Activated gamma-delta T cell treated with anti-CD3 and anti-CD28 coated beads, Interleukin-2, amount 50 U/mL, for 16 hours (primary cell): Measurements from ENCODE around the gene CLSTN1.

Experiments used
- DNase-seq: peaks from one replicate; pipeline ENCODE4 v3.0.0-alpha.2; 2020; ENCODE audit warnings: low read depth

CLSTN1 gene

DNA sequence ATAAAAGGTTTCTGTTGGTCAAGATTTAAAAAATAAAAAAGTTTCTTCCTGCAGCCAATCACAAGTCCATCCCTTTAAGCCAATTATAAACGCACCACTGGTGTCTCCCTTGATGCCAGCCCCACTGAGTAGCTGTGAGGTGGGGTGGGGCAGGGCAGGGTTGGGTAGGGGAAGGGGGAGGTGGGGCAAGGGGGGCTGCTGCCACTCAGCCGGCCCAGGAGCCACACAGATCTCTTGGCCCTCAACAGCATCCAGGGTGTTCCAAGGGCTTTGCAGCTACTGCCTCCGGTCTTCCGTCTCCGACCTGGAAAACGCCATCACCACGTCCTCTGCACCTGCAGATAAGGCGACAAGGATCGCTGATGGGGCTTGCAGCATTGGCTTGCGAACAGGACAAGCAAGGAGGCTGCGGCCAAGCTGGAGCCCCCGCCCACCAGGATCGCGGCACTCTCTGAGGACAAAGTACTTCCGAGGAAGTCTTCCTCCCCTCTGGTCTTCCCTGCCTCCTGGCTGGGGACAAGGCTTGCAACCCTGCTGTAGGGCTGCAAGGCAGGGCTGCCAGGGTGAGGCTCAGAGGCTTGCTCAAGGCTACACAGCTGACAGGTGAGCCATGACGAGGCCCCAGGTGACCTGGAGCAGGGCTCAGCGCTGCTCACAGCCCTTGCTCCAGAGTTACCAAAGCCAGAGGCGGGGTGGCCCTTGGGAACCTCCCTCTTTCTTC is 26.8 kb upstream of the CLSTN1 start:
- DNase-seq: no peak

DNA sequence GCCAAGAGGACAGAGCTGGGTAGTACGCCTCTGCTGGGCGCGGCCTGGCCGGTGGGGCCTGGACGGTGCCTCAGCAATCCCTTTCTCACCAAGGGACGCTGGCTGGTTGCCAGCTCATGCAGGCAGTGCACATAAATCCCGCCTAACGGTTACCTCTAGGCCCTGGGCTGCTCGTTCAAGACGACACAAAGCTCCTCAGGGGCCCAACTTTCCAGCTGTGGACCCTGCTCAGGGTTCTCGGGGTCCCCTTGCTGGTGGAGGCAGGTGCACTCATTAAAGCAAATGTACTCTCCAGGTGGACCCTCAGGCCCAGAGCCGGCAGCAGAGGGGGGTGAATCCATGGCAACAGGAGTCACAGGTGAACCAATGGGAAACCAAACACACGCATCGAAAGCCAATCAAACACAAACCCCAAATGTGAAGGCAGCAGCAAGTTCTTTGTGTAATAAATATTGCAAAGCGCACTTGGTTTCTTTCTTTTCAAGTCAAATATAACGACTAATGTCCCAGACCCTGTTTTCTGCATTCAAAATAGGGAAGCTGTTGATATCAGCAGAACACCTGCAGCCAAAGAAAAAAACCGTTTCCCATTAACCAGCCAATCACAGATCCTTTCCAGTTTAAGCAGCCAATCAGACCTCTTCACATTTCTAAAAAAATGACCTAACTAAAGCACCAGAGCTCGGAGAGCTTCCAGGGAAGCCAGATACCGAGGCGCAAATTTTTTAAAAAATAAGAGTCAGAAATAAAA is 26.1 kb upstream of the CLSTN1 start:
- no peak for DNase-seq

DNA sequence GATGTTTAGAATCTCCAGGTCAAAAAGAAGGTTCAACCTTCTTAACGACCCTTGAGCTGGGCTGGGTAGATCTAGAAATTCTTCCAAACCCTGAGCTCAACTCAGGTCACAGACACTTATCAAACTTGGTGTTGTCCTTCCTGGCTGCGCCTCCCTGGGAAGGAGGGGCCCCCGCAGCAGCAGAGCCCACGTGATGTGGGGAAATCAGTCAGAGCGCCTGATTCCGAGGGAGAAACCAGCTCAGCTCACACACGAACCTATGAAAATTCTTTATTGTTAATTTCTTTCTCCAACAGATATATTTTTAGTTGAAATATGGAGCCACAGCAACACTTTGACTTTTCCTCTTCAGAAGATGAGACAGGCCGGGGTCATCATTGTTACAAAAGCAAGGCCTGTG is 24.3 kb upstream of the CLSTN1 start:
- DNase-seq: no peak

DNA sequence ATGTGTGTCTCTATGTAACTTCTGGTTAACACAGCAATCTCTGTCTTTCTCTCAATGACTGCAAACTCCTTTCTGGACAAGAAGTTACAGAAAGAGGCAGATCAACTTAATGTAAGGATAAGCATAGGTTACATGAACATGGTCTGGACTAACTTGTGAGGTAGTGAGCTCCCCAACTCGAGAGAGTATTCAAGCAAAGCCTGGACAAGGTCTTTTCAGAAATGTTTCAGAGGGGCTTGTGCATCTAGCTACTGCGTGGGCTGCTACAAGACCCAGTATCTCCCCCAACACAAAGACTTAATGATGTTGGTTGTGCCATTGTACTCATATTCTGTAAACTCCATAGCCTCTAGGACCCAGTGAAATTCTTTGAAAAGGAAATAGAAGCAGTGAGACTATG is 23.5 kb upstream of the CLSTN1 start:
- DNase-seq: no peak

DNA sequence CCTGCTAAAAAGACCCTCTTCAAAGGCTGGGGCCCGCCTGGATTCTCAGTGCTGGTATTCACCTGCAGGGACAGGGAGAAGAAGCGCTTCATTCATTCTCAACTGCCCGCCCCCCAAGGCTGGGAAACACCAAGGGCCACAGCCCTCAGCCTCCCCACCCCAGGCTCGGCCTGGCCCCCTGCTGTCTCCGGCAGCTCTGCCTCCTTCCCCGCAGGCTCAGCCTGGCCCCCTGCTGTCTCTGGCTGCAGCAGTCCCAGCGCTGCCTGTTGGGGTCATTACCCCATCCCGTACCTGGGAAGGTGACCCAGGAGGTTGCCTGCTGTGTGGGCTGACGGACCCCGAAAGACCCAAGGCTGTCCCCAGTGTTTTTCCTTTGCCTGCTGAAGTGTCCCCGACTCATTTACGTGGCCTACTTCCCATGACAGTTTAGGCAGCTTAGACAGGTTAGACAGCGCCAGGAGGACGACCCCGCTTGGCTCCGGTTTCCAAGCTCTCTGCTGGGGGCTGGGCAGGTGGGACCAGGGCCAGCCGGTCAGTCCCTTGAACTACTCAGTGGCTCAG is 22.9 kb upstream of the CLSTN1 start:
- DNase-seq: no peak

DNA sequence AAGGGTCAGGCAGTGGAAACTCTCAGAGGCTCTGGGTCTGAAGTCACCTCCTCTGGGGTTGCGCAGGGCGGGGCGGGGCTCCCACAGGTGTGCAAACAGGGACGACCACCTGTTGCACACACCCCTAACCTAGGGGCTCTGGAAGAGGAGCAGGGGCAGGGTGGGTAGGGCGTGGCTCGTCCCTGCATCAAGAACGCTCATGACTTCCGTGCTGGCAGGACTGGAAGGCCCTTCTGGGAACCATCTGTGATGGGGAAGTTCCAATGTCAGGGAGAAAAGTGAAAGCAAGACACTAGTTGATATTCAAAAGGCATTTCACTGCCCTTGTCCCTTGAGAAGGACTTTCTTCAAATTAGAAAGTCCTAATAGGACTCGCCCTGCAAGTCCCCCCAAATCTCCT is 22.1 kb upstream of the CLSTN1 start:
- DNase-seq: no peak

DNA sequence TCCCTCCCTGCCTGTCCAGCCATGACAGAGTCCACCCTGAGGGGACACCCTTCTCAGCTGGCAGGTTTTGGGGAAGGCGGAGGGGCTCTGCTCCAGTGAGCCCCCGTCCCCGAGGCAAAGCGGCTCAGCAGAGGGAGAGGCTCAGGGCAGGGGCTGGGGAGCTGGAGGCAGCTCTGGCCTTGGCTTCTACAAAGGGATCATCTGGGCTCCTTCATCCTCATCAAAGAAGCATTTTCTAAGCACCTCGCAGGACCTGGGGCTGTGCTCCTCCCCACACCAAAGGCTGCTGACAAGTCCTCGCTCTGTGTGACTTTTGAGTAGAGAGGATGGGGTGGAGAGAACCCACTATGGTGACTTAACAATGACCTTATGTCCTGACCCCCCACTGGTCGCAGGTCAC is 21.0 kb upstream of the CLSTN1 start:
- no peak for DNase-seq

DNA sequence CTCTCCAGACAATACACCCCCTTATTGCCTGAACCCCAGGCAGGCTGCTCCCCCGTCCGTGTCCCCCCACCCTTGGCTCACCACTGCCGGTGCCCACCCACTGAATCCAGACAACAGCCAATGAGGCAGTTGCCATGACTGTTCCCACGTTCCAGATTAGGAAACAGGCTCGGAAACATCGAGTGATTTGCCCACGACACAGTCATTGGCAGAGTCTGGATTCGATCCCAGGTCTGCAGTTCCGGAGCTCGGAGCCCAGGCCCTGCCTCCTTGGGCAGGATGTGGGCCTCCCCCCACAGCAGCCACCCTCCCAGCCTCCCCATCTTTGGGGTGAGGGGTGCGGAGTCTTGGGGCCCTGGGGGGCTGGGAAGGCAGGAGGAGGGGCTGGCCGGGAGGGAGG is 20.3 kb upstream of the CLSTN1 start:
- no peak for DNase-seq

DNA sequence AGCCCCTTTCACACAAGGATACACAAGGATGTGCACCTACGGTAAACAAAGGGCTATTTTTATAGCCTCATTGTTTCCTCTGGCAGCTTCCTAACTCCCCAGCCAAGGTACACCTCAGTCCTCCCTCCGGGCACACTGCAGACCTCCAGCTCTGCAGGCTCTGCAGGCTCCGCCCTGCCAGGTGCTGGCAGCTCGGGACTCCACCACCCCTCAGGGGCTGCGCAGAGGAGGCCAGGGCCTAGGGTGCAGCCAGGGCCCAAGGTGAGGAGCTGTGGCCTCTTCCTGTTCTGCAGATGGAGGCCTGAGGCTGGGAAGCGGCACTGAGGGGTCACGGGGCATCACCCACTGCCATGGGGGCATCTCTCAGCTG is 19.8 kb upstream of the CLSTN1 start:
- DNase-seq: no peak

DNA sequence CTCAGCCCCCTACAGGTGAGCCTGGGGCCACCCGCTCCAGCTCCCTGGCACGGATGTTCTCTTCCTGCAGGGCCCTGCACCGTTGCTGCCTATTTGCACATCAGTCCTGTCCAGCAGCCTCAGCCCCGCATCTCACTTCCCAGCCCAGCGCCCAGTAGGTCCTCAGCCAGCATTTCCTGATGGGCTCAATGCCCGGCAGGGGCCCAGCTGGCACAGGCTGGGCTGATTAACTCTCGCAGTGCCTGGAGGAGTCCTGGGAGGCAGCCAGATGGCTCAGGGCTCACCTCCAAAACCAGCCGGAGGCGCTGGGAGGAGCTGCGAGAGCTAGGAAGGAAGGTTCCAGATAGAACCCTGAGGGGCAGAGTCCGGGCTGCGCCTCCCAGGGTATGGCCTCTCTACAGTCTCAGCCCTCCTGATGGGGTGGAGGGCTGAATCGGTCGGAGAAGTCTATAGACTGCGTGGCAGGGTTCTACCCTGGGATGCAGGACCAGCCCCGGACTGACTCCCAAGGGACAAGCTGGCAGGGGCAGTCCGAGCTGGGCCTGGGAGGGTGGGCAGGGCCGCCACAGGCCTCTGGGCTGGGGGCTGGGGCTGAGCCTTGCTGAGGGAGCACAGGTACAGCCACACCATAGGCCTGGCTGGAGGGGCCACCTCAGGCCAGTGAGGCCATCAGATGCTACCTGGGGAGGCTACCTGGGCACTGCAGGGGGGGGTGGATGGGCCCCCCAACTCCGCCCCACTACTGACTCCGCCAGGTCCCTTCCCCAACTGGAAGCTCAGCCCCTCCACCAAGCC is 19.2 kb upstream of the CLSTN1 start:
- no peak for DNase-seq

DNA sequence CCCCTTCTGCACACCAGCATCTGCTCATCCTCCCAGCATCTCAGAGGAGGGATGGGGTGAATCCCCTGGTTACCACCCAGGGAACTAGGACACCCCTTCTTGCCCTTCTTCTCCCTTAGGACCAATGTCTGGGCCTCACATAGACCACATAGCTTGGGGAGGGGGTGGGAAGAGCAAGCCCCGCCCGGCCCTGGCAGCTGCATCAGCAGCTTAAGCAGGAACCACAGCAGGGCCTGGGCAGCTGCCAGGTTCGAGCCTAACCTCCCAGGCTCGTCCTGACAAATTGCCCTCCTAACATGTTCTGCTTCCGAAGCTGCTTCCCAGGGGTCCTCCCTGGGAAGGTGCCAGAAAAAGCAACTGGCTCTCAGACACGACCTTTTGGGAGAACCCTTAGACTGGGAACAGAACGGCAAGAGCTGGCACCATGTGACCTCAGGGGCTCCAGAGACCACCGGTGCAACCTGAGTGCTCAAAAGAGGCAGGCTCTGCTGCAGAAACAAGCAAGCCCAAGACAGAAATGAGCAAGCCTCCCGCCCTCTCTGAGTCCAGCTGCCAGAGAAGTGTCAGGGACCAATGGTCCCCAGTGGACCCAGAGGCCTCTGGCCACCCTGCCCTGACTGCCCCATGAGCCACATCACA is 18.4 kb upstream of the CLSTN1 start:
- DNase-seq: no peak

DNA sequence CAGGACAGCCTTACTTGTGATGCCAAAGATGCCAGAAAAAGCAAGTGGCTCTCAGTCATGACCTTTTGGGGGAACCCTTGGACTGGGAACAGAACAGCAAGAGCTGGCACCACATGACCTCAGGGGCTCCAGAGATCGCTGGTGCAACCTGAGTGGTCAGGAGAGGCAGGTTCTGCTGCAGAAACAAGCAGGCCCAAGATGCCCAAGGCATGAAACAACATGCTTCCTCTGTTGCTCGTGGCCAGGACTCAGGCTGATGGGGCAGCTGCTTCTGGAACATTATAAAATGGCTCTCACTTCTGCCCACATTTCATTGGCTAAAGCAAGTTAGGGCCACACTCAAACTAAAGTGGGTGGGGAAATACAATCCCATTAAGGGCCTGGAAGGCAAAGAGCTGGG is 17.7 kb upstream of the CLSTN1 start:
- no peak for DNase-seq

DNA sequence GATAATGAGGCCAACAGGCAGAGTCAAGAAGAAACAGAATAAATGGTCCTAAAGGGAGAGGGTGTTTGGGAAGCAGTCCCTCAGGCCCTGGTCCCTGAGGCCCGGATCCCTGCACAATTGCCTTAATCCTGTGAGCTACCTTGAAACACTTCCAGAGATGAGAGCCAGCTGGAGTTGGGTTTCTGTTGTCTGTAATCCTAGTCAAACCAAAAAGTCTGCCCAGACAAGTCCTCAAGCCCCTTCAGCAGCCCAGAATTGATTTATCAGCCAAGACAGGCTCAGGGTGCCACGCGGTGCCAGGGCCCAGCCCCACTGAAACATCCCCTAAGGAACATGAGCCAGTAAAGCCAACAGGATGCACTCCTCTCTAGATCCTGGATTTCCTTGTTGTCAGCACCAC is 16.4 kb upstream of the CLSTN1 start:
- DNase-seq: no peak

DNA sequence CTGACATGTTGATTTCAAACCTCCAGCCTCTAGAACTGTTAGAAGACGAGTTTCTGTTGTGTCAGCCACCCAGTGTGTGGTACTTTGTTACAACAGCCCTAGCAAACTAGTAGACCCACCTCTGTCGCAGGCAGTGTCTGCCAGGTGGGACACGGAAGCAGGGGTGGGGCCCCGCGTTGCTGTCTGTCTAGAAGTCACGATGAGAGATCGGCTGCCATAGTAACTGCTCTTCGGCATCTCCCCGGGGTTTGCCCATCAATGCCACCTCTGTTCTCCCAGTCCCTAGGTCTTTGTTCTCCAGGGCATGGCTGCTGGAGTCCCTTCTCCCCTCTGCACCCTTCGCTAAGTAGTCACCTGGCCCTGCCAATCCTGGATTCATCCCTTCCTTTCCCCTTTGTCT is 15.2 kb upstream of the CLSTN1 start:
- no peak for DNase-seq

DNA sequence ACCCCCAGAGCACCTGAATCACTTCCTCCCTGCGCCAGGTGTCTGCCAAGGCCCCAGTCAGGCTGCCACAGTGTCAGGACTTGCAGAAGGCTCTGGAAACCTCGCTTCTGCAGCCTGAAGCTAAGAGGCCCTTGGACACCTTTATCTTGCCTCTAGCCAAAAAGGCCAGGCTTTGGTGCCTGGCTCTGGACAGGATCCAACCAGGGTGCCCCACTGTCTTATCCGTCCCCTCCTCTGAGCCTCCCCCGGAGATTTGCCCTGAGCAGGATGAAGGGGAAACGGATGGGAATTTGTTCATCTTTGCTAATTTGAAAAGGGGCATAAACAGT is 12.8 kb upstream of the CLSTN1 start:
- no peak for DNase-seq

DNA sequence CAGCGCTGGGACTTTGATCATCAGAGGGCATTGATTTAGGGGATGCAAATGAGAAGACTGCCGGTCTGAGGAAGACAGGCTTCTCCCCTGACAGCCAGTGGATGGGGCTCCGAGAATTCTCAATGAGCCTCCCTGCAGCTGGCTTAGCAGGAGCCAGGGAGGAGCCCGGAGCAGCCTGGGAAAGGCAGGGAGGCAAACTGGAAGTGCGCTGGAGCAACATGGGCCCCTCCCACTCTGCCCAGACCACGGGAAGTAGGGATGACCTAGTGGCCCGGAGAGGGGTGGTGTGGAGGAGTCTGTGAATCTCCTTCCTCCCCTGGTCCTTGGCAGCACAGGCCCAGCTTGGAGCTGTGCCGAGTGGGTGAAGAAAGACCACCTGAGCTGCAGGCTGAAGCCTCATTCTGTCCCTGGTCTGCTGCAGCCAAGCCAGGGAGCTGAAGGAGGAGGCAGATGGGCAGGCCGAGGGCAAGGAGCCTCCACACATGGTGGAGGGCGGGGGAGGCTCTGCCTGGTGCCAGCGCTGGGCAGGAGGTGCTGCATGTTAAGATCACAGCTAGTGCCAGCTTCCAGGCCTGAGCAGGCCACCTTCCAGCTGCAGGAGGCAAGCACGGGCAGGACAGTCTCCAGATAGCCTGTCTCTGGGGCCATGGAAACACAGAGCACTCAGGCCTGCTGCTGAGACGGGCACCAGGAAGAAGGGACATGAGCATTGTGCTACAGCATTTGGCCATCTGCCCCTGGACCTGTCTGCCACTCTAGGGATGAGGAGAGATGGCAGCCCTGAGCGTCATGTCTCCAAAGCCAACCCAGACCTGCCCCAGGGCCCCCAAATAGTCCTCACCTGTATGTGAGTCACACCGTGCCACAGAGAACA is 12.2 kb upstream of the CLSTN1 start:
- DNase-seq: no peak

DNA sequence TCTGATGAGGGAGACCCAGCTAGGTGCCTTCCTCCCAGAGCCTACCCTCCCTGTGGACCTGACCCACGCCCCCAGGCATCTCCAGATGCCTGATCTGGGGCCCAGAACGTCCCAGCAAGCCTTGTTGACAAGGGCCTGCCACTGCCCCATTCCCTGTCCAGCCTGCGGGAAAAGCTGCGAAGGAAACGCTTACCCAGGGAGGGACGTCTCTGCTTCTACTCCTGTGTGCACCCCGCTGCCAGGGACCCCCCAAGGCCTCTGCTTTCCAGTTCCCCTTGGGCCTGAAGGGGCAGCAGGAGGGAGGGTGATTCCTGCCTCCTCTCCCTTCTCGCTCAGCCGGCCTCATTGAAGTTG is 11.6 kb upstream of the CLSTN1 start:
- DNase-seq: no peak

DNA sequence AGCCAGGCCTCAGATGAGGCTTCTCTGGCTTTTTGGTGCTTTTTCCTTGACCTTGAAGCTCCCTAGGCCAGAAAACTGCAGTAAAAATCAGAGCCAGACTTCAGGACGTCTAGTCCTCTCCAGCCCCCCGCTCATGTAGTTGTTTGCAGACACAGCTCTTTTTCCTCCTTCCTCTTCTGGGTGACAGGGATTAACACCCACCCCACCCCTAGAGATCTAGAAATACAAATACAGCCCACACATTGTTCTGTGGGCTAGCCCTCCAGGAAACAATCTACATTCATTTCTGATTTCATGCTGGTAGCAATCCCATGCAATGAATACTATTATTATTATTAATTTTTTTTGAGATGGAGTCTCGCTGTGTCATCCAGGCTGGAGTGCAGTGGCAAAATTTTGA is 9.9 kb upstream of the CLSTN1 start:
- DNase-seq: no peak

DNA sequence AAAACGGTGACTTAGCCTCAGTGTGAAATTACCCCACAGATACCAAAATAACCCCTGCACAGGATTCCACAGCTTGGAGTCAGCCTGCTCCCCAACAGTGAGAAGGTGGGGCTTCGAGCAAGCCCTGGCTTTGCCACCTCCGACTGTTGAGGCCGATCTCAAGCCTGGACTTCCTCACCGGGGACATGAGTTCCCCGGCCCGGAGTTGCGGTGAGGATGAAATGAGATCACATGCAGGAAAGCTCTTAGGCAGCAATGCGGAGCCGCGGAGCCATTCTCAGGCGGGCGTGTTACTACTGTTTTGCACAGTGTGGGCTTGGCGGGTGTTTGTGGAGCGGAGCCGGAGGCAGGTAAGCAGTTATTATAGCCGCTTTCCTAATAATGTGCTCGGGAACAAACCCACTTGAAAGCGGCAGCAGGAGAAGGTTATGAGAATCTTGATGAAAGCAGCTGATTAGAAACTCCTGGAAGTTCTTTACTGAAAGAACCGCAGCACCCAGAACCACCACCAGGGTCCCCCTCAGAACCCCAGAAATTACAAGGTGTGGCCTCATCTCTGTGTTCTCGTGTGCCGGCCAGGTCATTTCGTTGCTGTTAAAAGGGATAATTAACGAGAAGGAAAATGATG is 3.9 kb upstream of the CLSTN1 start:
- DNase-seq: no peak

DNA sequence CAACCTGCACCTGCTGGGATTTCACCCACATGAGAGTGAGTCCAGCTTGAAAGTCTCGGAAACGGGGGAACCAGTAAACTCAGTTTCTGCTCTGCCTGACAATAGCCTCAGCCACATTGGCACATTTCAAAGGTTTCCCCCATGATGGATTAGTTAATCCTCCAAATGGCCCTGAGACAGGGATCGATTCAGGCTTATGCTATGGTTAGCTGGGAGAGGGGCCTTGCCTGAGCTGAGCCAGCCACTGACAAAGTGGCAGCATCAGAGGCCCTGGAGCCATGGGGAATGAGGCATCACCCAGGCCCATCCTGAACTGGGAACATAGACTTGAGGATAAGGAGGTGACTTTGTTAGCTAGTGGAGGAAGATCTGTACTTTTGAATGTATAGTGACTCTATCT is 2.9 kb upstream of the CLSTN1 start:
- DNase-seq: no peak

DNA sequence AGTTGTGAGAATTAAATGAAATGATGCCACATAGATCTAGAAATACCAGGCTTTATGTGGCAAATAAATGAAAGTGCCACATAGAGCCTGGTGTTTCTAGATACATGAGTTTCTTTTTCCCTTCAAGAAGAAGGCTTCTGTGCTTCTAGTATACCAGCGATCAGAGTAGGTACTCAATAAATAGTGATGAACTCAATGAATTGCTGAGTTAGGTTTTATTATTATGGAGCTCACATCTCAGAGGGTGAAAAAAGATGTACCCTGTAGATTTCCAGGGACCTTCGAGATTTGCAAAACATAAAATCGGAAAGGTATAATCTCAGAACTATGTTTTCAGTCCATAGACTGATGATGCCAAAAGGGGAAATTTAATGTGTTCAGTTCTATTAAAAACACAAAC is 2.3 kb upstream of the CLSTN1 start:
- no peak for DNase-seq
